Measurements from ENCODE around the gene NFE2L1. TPM values are rescaled to one million over a fixed set of nuclear protein-coding genes. Genes with fewer than 3 reads are reported as not detected.
A peak's percentile ranks its signal among the peaks of the same experiment; 100 is the strongest.

NFE2L1 gene
- total RNA-seq, 6 experiments from 2014 or later: 63.1 to 156 (median 117) TPM

- no peak overlapping the region for H3K4me3 ChIP-seq
- H3K36me3 ChIP-seq: peaks cover 0 to under 1% (median 0%) of the 10 kb centered on the region in 4 donors
- TF ChIP-seq POLR2A (IDR thresholded peaks at IDR 0.05) (no peak), CTCF (IDR thresholded peaks at IDR 0.05) (no peak)
- H3K27me3 ChIP-seq: no peaks in the 10 kb centered on the region
- intact Hi-C loops (cut with DNase I): no loop called here
- no peaks in the 10 kb centered on the region for H3K9me3 ChIP-seq
- 83% methylated on average over 2 of the region's 8 CpGs for WGBS (ENCODE audit: insufficient coverage, low coverage, low lambda C conversion rate, missing lambda C conversion rate)
- no peak overlapping the region for H3K27ac ChIP-seq
- H3K4me1 ChIP-seq: peaks cover 0 to 17% (median under 1%) of the 10 kb centered on the region in 4 donors
- no peak for ATAC-seq
- DNase-seq: no peak
These were observed 2.7 kb upstream of the NFE2L1 start for GRCh38 chr17:48045316-48046001.

- no peak for ATAC-seq
- WGBS (ENCODE audit: insufficient coverage, low coverage, low lambda C conversion rate, missing lambda C conversion rate): 85% methylated on average over 4 of the region's 7 CpGs
- Histone ChIP-seq H3K27me3 (no peaks in the 10 kb centered on the region), H3K4me1 (peaks cover 0 to 26% (median 7%) of the 10 kb centered on the region in 4 donors), H3K27ac (no peak overlapping the region), H3K36me3 (peaks cover 0 to 9% (median 0%) of the 10 kb centered on the region in 4 donors), H3K9me3 (no peaks in the 10 kb centered on the region), H3K4me3 (no peak overlapping the region)
- no peak for DNase-seq
- intact Hi-C loops (cut with DNase I): no loop called here
- TF ChIP-seq CTCF (IDR thresholded peaks at IDR 0.05) (no peak), POLR2A (IDR thresholded peaks at IDR 0.05) (no peak)
These were observed 1.9 kb upstream of the NFE2L1 start for GRCh38 chr17:48046296-48046695.

GRCh38 chr17:48047113-48047740 is 932 bp upstream of the NFE2L1 start:
- H3K4me3 ChIP-seq: peak overlapping the region; percentile 66 to 88 (median 83)
- intact Hi-C loops (cut with DNase I): no loop called here
- H3K27ac ChIP-seq: peak overlapping the region; percentile 84 to 94 (median 91)
- DNase-seq: no peak
- no peak for ATAC-seq
- no peak for TF ChIP-seq CTCF (IDR thresholded peaks at IDR 0.05)
- TF ChIP-seq POLR2A (IDR thresholded peaks at IDR 0.05): no peak
- 4% methylated on average over 18 of the region's 26 CpGs for WGBS (ENCODE audit: insufficient coverage, low coverage, low lambda C conversion rate, missing lambda C conversion rate)
- peaks cover 2 to 35% (median 11%) of the 10 kb centered on the region in 4 donors for H3K4me1 ChIP-seq
- H3K27me3 ChIP-seq: no peaks in the 10 kb centered on the region
- H3K36me3 ChIP-seq: peaks cover 0 to 11% (median 0%) of the 10 kb centered on the region in 4 donors
- no peaks in the 10 kb centered on the region for H3K9me3 ChIP-seq

- 0% methylated on average over 33 of the region's 53 CpGs for WGBS (ENCODE audit: insufficient coverage, low coverage, low lambda C conversion rate, missing lambda C conversion rate)
- intact Hi-C loops (cut with DNase I): no loop called here
- DNase-seq (peak; percentile 95 to 97 (median 97)), ATAC-seq (peak; percentile 71 to 84 (median 74))
- Histone ChIP-seq H3K4me3 (peak overlapping the region; percentile 66 to 88 (median 83)), H3K4me1 (peaks cover 2 to 48% (median 18%) of the 10 kb centered on the region in 4 donors), H3K36me3 (peaks cover 0 to 11% (median 0%) of the 10 kb centered on the region in 4 donors), H3K27ac (peak overlapping the region; percentile 91 to 96 (median 94)), H3K27me3 (no peaks in the 10 kb centered on the region), H3K9me3 (no peaks in the 10 kb centered on the region)
- peak; percentile 88 for TF ChIP-seq POLR2A (IDR thresholded peaks at IDR 0.05)
- no peak for TF ChIP-seq CTCF (IDR thresholded peaks at IDR 0.05)
These were observed 396 bp downstream of the NFE2L1 start for GRCh38 chr17:48048384-48049126.

Measured in right lobe of liver (tissue), 6 donors.